Mesenchymal stem cell (in vitro differentiated cells and primary cell): Measurements from ENCODE around the gene PCED1A.

Experiments used
- DNase-seq: peaks from one replicate; pipeline ENCODE4 v3.0.0-alpha.2; 2013
- H2AFZ ChIP-seq: one replicate; pipeline ENCODE4 v1.6.1; 2013; ENCODE audit warnings: low read depth, mild to moderate bottlenecking, control low read depth, inconsistent platforms, low read length, moderate library complexity
- H2AK5ac ChIP-seq: 2 replicates; pipeline ENCODE4 v1.6.1; 2013; ENCODE audit warnings: low read length, moderate library complexity, mild to moderate bottlenecking, inconsistent platforms; ENCODE audit not compliant: severe bottlenecking
- H2BK120ac ChIP-seq: one replicate; pipeline ENCODE4 v1.6.1; 2013; ENCODE audit warnings: low read depth, mild to moderate bottlenecking, inconsistent platforms, low read length, moderate library complexity
- H2BK12ac ChIP-seq, 2 experiments: one replicate each; pipeline ENCODE4 v1.6.1; 2013; ENCODE audit warnings: inconsistent platforms in 2 of 2, low read length in 2 of 2, mild to moderate bottlenecking in 2 of 2, moderate library complexity in 2 of 2, control low read depth in 1 of 2
- H2BK15ac ChIP-seq: one replicate; pipeline ENCODE4 v1.6.1; 2013; ENCODE audit warnings: mild to moderate bottlenecking, low read depth, inconsistent platforms; ENCODE audit not compliant: poor library complexity, severe bottlenecking
- H2BK5ac ChIP-seq: 2 replicates; pipeline ENCODE4 v1.6.1; 2013; ENCODE audit warnings: low read depth, mild to moderate bottlenecking, low read length, control low read depth, inconsistent platforms; ENCODE audit not compliant: poor library complexity, severe bottlenecking
- H3K14ac ChIP-seq, 2 experiments: one replicate each; pipeline ENCODE4 v1.6.1; 2013; ENCODE audit warnings: inconsistent platforms in 2 of 2, low read length in 2 of 2, control low read depth in 1 of 2, mild to moderate bottlenecking in 1 of 2, moderate library complexity in 1 of 2
- H3K18ac ChIP-seq, 2 experiments: one replicate each; pipeline ENCODE4 v1.6.1; 2013; ENCODE audit warnings: inconsistent platforms in 2 of 2, low read length in 2 of 2, control low read depth in 1 of 2, low read depth in 1 of 2, mild to moderate bottlenecking in 1 of 2
- H3K23ac ChIP-seq, 2 experiments: one replicate each; pipeline ENCODE4 v1.6.1; 2013; ENCODE audit warnings: inconsistent platforms in 2 of 2, low read length in 2 of 2, mild to moderate bottlenecking in 2 of 2, moderate library complexity in 2 of 2, control low read depth in 1 of 2
- H3K27ac ChIP-seq: 2 replicates; pipeline ENCODE4 v1.5.1; 2013; ENCODE audit warnings: mild to moderate bottlenecking, moderate library complexity, low read length, control low read depth, inconsistent platforms; ENCODE audit not compliant: poor library complexity, severe bottlenecking
- H3K27me3 ChIP-seq, 2 experiments: 2 replicates each; pipeline versions ENCODE4 v1.6.1 to v1.7.0; 2013; ENCODE audit warnings: low read length in 2 of 2, mild to moderate bottlenecking in 2 of 2, moderate library complexity in 2 of 2, control low read depth in 1 of 2, inconsistent platforms in 1 of 2; ENCODE audit not compliant: control insufficient read depth in 1 of 2, insufficient read depth in 1 of 2
- H3K36me3 ChIP-seq, 2 experiments: 2 replicates each; pipeline versions ENCODE4 v1.6.1 to v1.7.0; 2013; ENCODE audit warnings: low read length in 2 of 2, control low read depth in 1 of 2, inconsistent platforms in 1 of 2, low read depth in 1 of 2, mild to moderate bottlenecking in 1 of 2; ENCODE audit not compliant: insufficient read depth in 2 of 2, control insufficient read depth in 1 of 2
- H3K4ac ChIP-seq, 2 experiments: one replicate each; pipeline ENCODE4 v1.6.1; 2013; ENCODE audit warnings: inconsistent platforms in 2 of 2, low read length in 2 of 2, mild to moderate bottlenecking in 2 of 2, moderate library complexity in 2 of 2, control low read depth in 1 of 2, low read depth in 1 of 2
- H3K4me1 ChIP-seq: 2 replicates; pipeline ENCODE4 v1.6.1; 2013; ENCODE audit warnings: low read depth, low read length, control low read depth; ENCODE audit not compliant: control insufficient read depth, insufficient read depth
- H3K4me2 ChIP-seq: 2 replicates; pipeline ENCODE4 v1.6.1; 2013; ENCODE audit warnings: low read length, mild to moderate bottlenecking, inconsistent platforms; ENCODE audit not compliant: poor library complexity, severe bottlenecking
- H3K4me3 ChIP-seq, 2 experiments: 2 replicates each; pipeline versions ENCODE4 v1.5.1 to v1.7.0; 2013; ENCODE audit warnings: low read length in 2 of 2, mild to moderate bottlenecking in 2 of 2, control low read depth in 1 of 2, low read depth in 1 of 2; ENCODE audit not compliant: insufficient read depth in 1 of 2
- H3K79me1 ChIP-seq: replicated peaks from 2 replicates; pipeline ENCODE4 v1.6.1; 2013; ENCODE audit warnings: mild to moderate bottlenecking, control low read depth, low read length, inconsistent platforms; ENCODE audit not compliant: poor library complexity, severe bottlenecking
- H3K9ac ChIP-seq: 2 replicates; pipeline ENCODE4 v1.7.0; 2013; ENCODE audit warnings: mild to moderate bottlenecking, low read length, moderate library complexity
- H3K9me3 ChIP-seq: 2 replicates; pipeline ENCODE4 v1.7.0; 2013; ENCODE audit warnings: mild to moderate bottlenecking, low read length; ENCODE audit not compliant: control insufficient read depth
- H4K8ac ChIP-seq: one replicate; pipeline ENCODE4 v1.6.1; 2013; ENCODE audit warnings: inconsistent platforms, mild to moderate bottlenecking, low read length, moderate library complexity
- H4K91ac ChIP-seq: one replicate; pipeline ENCODE4 v1.6.1; 2013; ENCODE audit warnings: mild to moderate bottlenecking, low read length, inconsistent platforms
- WGBS: methylation state at CpG from one replicate; pipeline ENCODE4 v1.1.7; 2013; ENCODE audit warnings: mixed read lengths; 5-methylcytosine and 5-hydroxymethylcytosine counted together

PCED1A gene

DNA sequence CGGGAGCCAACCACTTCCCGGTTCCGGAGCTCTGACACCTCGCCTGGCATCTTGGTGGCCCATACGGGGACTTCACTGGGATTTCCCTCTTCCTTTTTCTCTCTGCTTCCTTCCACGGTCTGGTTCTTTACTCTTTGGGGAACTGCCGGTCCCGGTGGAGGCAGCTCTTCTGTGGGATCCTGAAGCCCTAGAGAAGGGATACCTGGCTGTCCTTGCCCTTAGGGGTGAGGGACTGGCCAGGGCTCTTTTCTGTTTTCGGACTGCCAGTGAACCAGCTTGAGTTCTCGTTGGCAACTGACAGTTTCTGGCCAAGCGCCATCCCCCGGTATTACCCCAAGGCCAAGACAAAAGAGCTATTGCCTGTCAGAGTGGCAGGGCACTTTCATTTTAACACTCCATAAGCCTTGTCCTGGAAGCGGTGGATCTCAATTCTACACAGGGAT, 39.1 kb downstream of the PCED1A start:
- Histone ChIP-seq H3K23ac (no peak overlapping the region), H3K9me3 (no peaks in the 10 kb centered on the region), H2BK12ac (no peak overlapping the region), H3K79me1 (no peaks in the 10 kb centered on the region), H3K27me3 (peaks cover 26 to 53% of the 10 kb centered on the region in 2 experiments), H3K9ac (peak overlapping the region; percentile 48), H3K4me1 (peaks cover 30% of the 10 kb centered on the region), H3K36me3 (peaks cover 23 to 28% of the 10 kb centered on the region in 2 experiments), H2AFZ (no peak overlapping the region), H2BK15ac (no peak overlapping the region), H3K27ac (no peak overlapping the region), H2BK5ac (no peak overlapping the region), H3K4me3 (peak overlapping the region in 1 of 2 experiments; percentile 89), H3K18ac (no peak overlapping the region), H4K91ac (no peak overlapping the region), H4K8ac (no peak overlapping the region), H3K4ac (no peak overlapping the region), H2BK120ac (no peak overlapping the region), H2AK5ac (no peak overlapping the region), H3K4me2 (no peak overlapping the region), H3K14ac (no peak overlapping the region)
- no peak for DNase-seq
- 11% methylated on average over 13 of the region's 13 CpGs for WGBS

DNA sequence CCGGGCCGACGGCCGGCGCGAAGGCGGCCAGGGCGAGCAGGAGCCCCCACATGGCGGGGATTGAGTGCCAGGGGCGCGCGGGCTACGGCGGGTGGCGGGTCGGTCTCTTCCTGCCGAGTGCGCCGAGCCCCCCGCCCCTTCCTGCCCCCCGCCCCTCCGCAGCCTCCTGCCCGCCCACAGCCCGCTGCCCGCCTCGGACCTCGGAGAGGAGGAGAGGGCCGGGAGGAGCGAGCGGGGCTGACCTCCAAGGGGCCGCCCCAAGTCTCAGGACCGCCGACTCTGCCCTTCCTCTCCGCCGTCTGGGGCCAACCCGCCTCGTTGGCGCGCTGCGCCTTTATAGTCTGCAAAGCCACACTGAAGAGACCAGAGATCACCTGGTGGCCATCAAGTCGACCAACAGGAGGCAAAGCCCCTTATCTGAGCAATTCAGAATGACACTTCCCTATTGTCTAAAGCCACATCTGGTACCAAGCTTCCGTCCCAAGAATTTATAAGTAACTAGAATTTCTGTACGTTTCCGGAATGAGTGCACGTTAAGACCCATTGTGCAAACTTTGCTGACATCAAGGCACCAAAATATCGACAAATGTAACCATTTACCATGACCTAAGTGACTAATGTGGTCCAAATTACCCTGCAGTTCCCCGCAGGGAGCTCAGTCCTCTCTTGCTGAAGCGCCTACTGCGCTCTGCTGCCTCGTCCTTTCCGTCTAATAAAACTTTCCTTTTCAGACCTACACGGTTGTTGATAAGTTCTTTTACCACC, 39.8 kb downstream of the PCED1A start, which contains the start of gene CPXM1:
Gene CPXM1, minus strand, starts transcription at position 107 of the 765 bp plus-strand sequence. Its CDS starts 55 bp downstream, at position 52.
- peaks cover 27% of the 10 kb centered on the region for H3K4me1 ChIP-seq
- peak; percentile 22 for DNase-seq
- H3K9me3 ChIP-seq = no peaks in the 10 kb centered on the region
- 2% methylated on average over 34 of the region's 52 CpGs for WGBS
- H3K4me3 ChIP-seq = peak within 1 kb of the TSS; percentile 63 to 89
- H3K27ac ChIP-seq = no peak within 1 kb of the TSS
- H2BK5ac ChIP-seq = no peak within 1 kb of the TSS
- peak within 1 kb of the TSS; percentile 73 for H4K8ac ChIP-seq
- peak within 1 kb of the TSS; percentile 55 for H2AFZ ChIP-seq
- no peak within 1 kb of the TSS for H2AK5ac ChIP-seq
- peaks cover 20 to 46% of the 10 kb centered on the region in 2 experiments for H3K27me3 ChIP-seq
- H3K36me3 ChIP-seq = peaks cover 29 to 31% of the 10 kb centered on the region in 2 experiments
- H3K18ac ChIP-seq = peak within 1 kb of the TSS; percentile 73 to 89
- H3K4me2 ChIP-seq = peak within 1 kb of the TSS; percentile 91
- peak within 1 kb of the TSS in 1 of 2 experiments; percentile 36 for H3K23ac ChIP-seq
- H2BK12ac ChIP-seq = peak within 1 kb of the TSS in 1 of 2 experiments; percentile 1
- no peaks in the 10 kb centered on the region for H3K79me1 ChIP-seq
- H3K4ac ChIP-seq = peak within 1 kb of the TSS in 1 of 2 experiments; percentile 50
- peak within 1 kb of the TSS; percentile 12 for H2BK15ac ChIP-seq
- H2BK120ac ChIP-seq = no peak within 1 kb of the TSS
- H3K9ac ChIP-seq = peak within 1 kb of the TSS; percentile 85
- peak within 1 kb of the TSS in 1 of 2 experiments; percentile 78 for H3K14ac ChIP-seq
- H4K91ac ChIP-seq = peak within 1 kb of the TSS; percentile 96

DNA sequence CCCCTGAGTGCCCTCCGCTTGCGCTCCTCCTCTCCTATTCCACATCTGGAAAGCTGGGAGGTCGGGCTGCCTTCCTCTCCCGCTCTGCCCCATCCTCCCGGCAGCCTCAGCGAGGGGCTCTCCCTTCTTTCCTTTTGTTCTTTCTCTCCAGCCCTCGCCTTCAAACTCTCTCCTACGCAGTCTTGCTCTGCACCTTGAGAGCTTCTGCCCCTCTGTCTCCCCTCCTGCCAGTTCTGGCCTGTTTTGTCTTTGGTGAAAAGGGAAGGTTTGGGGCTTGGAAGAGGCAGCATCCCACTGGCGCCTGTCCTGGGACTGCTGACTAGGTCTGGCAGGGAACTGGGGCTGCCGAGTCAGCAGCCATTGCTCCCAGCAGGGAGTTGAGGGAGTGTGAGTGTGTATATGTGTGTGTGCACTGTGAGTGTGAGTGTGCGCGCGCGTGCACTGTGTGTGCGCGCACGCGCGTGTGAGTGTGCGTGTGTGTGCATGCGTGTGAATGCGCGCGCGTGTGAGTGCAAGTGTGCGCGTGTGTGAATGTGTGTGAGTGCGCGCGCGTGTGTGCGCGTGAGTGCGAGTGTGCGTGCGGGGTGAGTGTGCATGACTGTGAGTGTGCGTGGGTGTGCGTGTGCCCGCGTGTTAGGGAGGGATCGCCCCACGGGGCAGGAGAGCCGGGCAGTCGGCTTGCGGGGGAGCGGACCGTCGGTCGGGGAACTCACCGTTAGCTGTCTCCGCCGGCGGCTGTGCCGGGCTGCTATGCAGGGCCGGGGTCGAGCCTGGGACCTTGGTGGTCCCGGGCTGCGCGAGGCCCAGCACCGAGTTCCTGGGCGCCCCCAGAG, 40.6 kb downstream of the PCED1A start:
- DNase-seq = peak; percentile 27
- peaks cover 37% of the 10 kb centered on the region in 2 experiments for H3K36me3 ChIP-seq
- peak overlapping the region; percentile 73 to 89 for H3K18ac ChIP-seq
- no peak overlapping the region for H2AK5ac ChIP-seq
- H3K79me1 ChIP-seq = no peaks in the 10 kb centered on the region
- H2BK5ac ChIP-seq = no peak overlapping the region
- peak overlapping the region; percentile 96 for H4K91ac ChIP-seq
- H3K27ac ChIP-seq = no peak overlapping the region
- H3K14ac ChIP-seq = peak overlapping the region in 1 of 2 experiments; percentile 78
- H3K27me3 ChIP-seq = peaks cover 12 to 39% of the 10 kb centered on the region in 2 experiments
- H3K4ac ChIP-seq = peak overlapping the region in 1 of 2 experiments; percentile 30
- no peak overlapping the region for H2BK15ac ChIP-seq
- WGBS = 6% methylated on average over 31 of the region's 61 CpGs
- H3K9ac ChIP-seq = peak overlapping the region; percentile 85
- H2BK12ac ChIP-seq = peak overlapping the region in 1 of 2 experiments; percentile 1
- H2BK120ac ChIP-seq = no peak overlapping the region
- peak overlapping the region; percentile 91 for H3K4me2 ChIP-seq
- H4K8ac ChIP-seq = peak overlapping the region; percentile 73
- H3K9me3 ChIP-seq = no peaks in the 10 kb centered on the region
- peaks cover 21% of the 10 kb centered on the region for H3K4me1 ChIP-seq
- H3K23ac ChIP-seq = no peak overlapping the region
- peak overlapping the region; percentile 55 for H2AFZ ChIP-seq
- H3K4me3 ChIP-seq = peak overlapping the region; percentile 63 to 89
